H9 (cell line): Measurements from ENCODE around the gene ADAMTSL3. TPM values are rescaled to one million over a fixed set of nuclear protein-coding genes. Genes with fewer than 3 reads are reported as not detected.

Experiments used
- DNase-seq: peaks from one replicate; pipeline ENCODE4 v3.0.0-alpha.2; 2017
- H2AFZ ChIP-seq: one replicate; pipeline ENCODE4 v1.6.1; 2013; ENCODE audit warnings: mild to moderate bottlenecking, low read length, control low read depth, moderate library complexity
- H2AK5ac ChIP-seq: 2 replicates; pipeline ENCODE4 v1.6.1; 2013; ENCODE audit warnings: low read length, control low read depth, mixed read lengths; ENCODE audit not compliant: insufficient read length
- H2BK120ac ChIP-seq: one replicate; pipeline ENCODE4 v1.6.1; 2013; ENCODE audit warnings: low read depth, mild to moderate bottlenecking, low read length, control low read depth, inconsistent platforms; ENCODE audit not compliant: poor library complexity, severe bottlenecking
- H2BK12ac ChIP-seq: 2 replicates; pipeline ENCODE4 v1.6.1; 2013; ENCODE audit warnings: low read length, control low read depth, mixed read lengths, low read depth; ENCODE audit not compliant: insufficient read length
- H2BK15ac ChIP-seq: 2 replicates; pipeline ENCODE4 v1.6.1; 2013; ENCODE audit warnings: low read depth, low read length, control low read depth
- H2BK20ac ChIP-seq: one replicate; pipeline ENCODE4 v1.6.1; 2013; ENCODE audit warnings: low read depth, mild to moderate bottlenecking, low read length, control low read depth, inconsistent platforms; ENCODE audit not compliant: poor library complexity, severe bottlenecking
- H2BK5ac ChIP-seq: 2 replicates; pipeline ENCODE4 v1.6.1; 2013; ENCODE audit warnings: low read length, control low read depth, mixed read lengths; ENCODE audit not compliant: insufficient read length
- H3K14ac ChIP-seq: 2 replicates; pipeline ENCODE4 v1.6.1; 2013; ENCODE audit warnings: low read length, control low read depth; ENCODE audit not compliant: insufficient read depth
- H3K18ac ChIP-seq: 2 replicates; pipeline ENCODE4 v1.6.1; 2013; ENCODE audit warnings: low read depth, mild to moderate bottlenecking, mixed read lengths, low read length, control low read depth; ENCODE audit not compliant: insufficient read length
- H3K23ac ChIP-seq: 2 replicates; pipeline ENCODE4 v1.6.1; 2013; ENCODE audit warnings: low read length, control low read depth, mixed read lengths, low read depth; ENCODE audit not compliant: insufficient read length
- H3K23me2 ChIP-seq: 2 replicates; pipeline ENCODE4 v1.6.1; 2013; ENCODE audit warnings: low read depth, mild to moderate bottlenecking, mixed read lengths, low read length, control low read depth; ENCODE audit not compliant: insufficient read length, poor library complexity, severe bottlenecking
- H3K27ac ChIP-seq: 2 replicates; pipeline ENCODE4 v1.5.1; 2013; ENCODE audit warnings: low read length, control low read depth, mixed read lengths, low read depth; ENCODE audit not compliant: insufficient read length
- H3K27me3 ChIP-seq: 2 replicates; pipeline ENCODE4 v1.6.1; 2013; ENCODE audit warnings: low read length, control low read depth, inconsistent platforms; ENCODE audit not compliant: insufficient read depth
- H3K4ac ChIP-seq: 2 replicates; pipeline ENCODE4 v1.6.1; 2013; ENCODE audit warnings: low read depth, mild to moderate bottlenecking, control low read depth, inconsistent platforms, low read length, moderate library complexity
- H3K4me1 ChIP-seq: 2 replicates; pipeline ENCODE4 v1.6.1; 2013; ENCODE audit warnings: low read length, control low read depth, inconsistent platforms; ENCODE audit not compliant: insufficient read depth
- H3K4me2 ChIP-seq: 2 replicates; pipeline ENCODE4 v1.6.1; 2013; ENCODE audit warnings: low read length, control low read depth, mixed read lengths; ENCODE audit not compliant: insufficient read length, insufficient read depth
- H3K56ac ChIP-seq: 2 replicates; pipeline ENCODE4 v1.6.1; 2013; ENCODE audit warnings: low read depth, mild to moderate bottlenecking, mixed read lengths, low read length, control low read depth; ENCODE audit not compliant: insufficient read length
- H3K79me1 ChIP-seq: 2 replicates; pipeline ENCODE4 v1.6.1; 2013; ENCODE audit warnings: low read depth, mild to moderate bottlenecking, moderate library complexity, low read length, control low read depth, inconsistent platforms; ENCODE audit not compliant: insufficient read depth, poor library complexity, severe bottlenecking
- H3K79me2 ChIP-seq: 2 replicates; pipeline ENCODE4 v1.6.1; 2013; ENCODE audit warnings: low read length, control low read depth, inconsistent platforms; ENCODE audit not compliant: insufficient read depth
- H3K9ac ChIP-seq: 2 replicates; pipeline ENCODE4 v1.6.1; 2013; ENCODE audit warnings: low read length, control low read depth, mixed read lengths; ENCODE audit not compliant: insufficient read length; ENCODE audit errors: extremely low read depth
- H3K9me3 ChIP-seq: one replicate; pipeline ENCODE4 v1.6.1; 2013; ENCODE audit warnings: low read depth, low read length, inconsistent platforms; ENCODE audit not compliant: control insufficient read depth
- H3T11ph ChIP-seq: one replicate; pipeline ENCODE4 v1.6.1; 2013; ENCODE audit warnings: mild to moderate bottlenecking, low read length, control low read depth, inconsistent platforms
- H4K20me1 ChIP-seq: one replicate; pipeline ENCODE4 v1.6.1; 2013; ENCODE audit not compliant: control insufficient read depth, insufficient read length, insufficient read depth
- H4K5ac ChIP-seq: 2 replicates; pipeline ENCODE4 v1.6.1; 2013; ENCODE audit warnings: low read depth, mild to moderate bottlenecking, mixed read lengths, low read length, control low read depth; ENCODE audit not compliant: insufficient read length
- H4K8ac ChIP-seq: replicated peaks from 2 replicates; pipeline ENCODE4 v1.6.1; 2013; ENCODE audit warnings: low read length, control low read depth, mixed read lengths, low read depth; ENCODE audit not compliant: insufficient read length
- H4K91ac ChIP-seq: 2 replicates; pipeline ENCODE4 v1.6.1; 2013; ENCODE audit warnings: low read depth, mild to moderate bottlenecking, moderate library complexity, mixed read lengths, low read length, control low read depth; ENCODE audit not compliant: insufficient read length
- H3K27ac Mint-ChIP-seq, 3 experiments: 2 replicates in 2 of 3; 3 replicates in 1 of 3; pipeline ENCODE4 v1.8.0; 2020 to 2021; ENCODE audit warnings: mixed read lengths in 3 of 3, mild to moderate bottlenecking in 1 of 3, moderate library complexity in 1 of 3
- H3K27me3 Mint-ChIP-seq: 2 replicates; pipeline ENCODE4 v1.8.0; 2021; ENCODE audit warnings: low read depth, mild to moderate bottlenecking, moderate library complexity, mixed read lengths
- H3K36me3 Mint-ChIP-seq, 3 experiments: 2 replicates in 2 of 3; 3 replicates in 1 of 3; pipeline ENCODE4 v1.8.0; 2020 to 2021; ENCODE audit warnings: low read depth in 3 of 3, mixed read lengths in 3 of 3; ENCODE audit not compliant: insufficient read depth in 1 of 3
- H3K4me1 Mint-ChIP-seq, 2 experiments: 2 replicates each; pipeline ENCODE4 v1.8.0; 2020; ENCODE audit warnings: mixed read lengths in 2 of 2
- H3K4me3 Mint-ChIP-seq, 2 experiments: 2 replicates in 1 of 2; 3 replicates in 1 of 2; pipeline ENCODE4 v1.8.0; 2020 to 2021; ENCODE audit warnings: mild to moderate bottlenecking in 2 of 2, mixed read lengths in 2 of 2, moderate library complexity in 1 of 2
- H3K9me3 Mint-ChIP-seq, 2 experiments: 2 replicates in 1 of 2; 3 replicates in 1 of 2; pipeline ENCODE4 v1.8.0; 2020; ENCODE audit warnings: mild to moderate bottlenecking in 2 of 2, mixed read lengths in 2 of 2, moderate library complexity in 1 of 2
- WGBS: extraction: QIAGEN DNeasy Blood & Tissue Kit; methylation state at CpG from one replicate; pipeline ENCODE4 v1.1.7; 2013; ENCODE audit warnings: missing lambda C conversion rate, low lambda C conversion rate, mixed read lengths; ENCODE audit not compliant: insufficient read length; ENCODE audit errors: extremely low coverage; 5-methylcytosine and 5-hydroxymethylcytosine counted together
- total RNA-seq: library from RNA; stranded (reverse); gene quantifications from 2 replicates; pipeline ENCODE4 v1.2.1, GENCODE V29; 2021
- TF ChIP-seq, protein P1 (sequence below): fragments of 200-600 bp; sonication (generic); conservative IDR thresholded peaks from 3 replicates; pipeline ENCODE4 v1.8.0; 2021; ENCODE audit warnings: antibody characterized with exemption, mild to moderate bottlenecking

The ADAMTSL3 gene
- total RNA-seq, 1 experiment from 2014 or later = 0.39 TPM

GRCh38 chr15:83695901-83696425 lies 42.0 kb downstream of the ADAMTSL3 start:
- Histone ChIP-seq H2BK15ac (no peak overlapping the region), H3K18ac (no peak overlapping the region), H3K4me2 (no peak overlapping the region), H3K4me1 (peaks cover 5% of the 10 kb centered on the region; the same call in 1 of the 2 replicates), H2BK20ac (no peak overlapping the region), H3T11ph (no peak overlapping the region), H3K56ac (no peak overlapping the region), H3K79me1 (no peaks in the 10 kb centered on the region), H3K27ac (no peak overlapping the region), H3K23ac (no peak overlapping the region), H3K23me2 (no peaks in the 10 kb centered on the region), H3K27me3 (no peaks in the 10 kb centered on the region), H4K91ac (no peak overlapping the region), H2BK12ac (no peak overlapping the region), H2BK120ac (no peak overlapping the region), H4K20me1 (no peaks in the 10 kb centered on the region), H3K9ac (no peak overlapping the region), H4K5ac (no peak overlapping the region), H3K14ac (no peak overlapping the region), H2AK5ac (no peak overlapping the region), H2AFZ (no peak overlapping the region), H3K4ac (no peak overlapping the region), H2BK5ac (no peak overlapping the region), H3K9me3 (no peaks in the 10 kb centered on the region), H4K8ac (no peak overlapping the region), H3K79me2 (no peaks in the 10 kb centered on the region)
- no peak overlapping the region for H3K4me3 Mint-ChIP-seq
- WGBS = no CpG with 5 or more reads among the region's 7 CpGs
- no peaks in the 10 kb centered on the region for H3K27me3 Mint-ChIP-seq
- H3K36me3 Mint-ChIP-seq = no peaks in the 10 kb centered on the region
- H3K9me3 Mint-ChIP-seq = no peaks in the 10 kb centered on the region
- H3K27ac Mint-ChIP-seq = no peak overlapping the region
- H3K4me1 Mint-ChIP-seq = peaks cover 12 to 14% of the 10 kb centered on the region in 2 experiments
- TF ChIP-seq, protein P1, sequence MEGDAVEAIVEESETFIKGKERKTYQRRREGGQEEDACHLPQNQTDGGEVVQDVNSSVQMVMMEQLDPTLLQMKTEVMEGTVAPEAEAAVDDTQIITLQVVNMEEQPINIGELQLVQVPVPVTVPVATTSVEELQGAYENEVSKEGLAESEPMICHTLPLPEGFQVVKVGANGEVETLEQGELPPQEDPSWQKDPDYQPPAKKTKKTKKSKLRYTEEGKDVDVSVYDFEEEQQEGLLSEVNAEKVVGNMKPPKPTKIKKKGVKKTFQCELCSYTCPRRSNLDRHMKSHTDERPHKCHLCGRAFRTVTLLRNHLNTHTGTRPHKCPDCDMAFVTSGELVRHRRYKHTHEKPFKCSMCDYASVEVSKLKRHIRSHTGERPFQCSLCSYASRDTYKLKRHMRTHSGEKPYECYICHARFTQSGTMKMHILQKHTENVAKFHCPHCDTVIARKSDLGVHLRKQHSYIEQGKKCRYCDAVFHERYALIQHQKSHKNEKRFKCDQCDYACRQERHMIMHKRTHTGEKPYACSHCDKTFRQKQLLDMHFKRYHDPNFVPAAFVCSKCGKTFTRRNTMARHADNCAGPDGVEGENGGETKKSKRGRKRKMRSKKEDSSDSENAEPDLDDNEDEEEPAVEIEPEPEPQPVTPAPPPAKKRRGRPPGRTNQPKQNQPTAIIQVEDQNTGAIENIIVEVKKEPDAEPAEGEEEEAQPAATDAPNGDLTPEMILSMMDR = no peak
- no peak for DNase-seq
